Heart right ventricle (tissue), 16 donors: Measurements from ENCODE around the gene SPATC1L. TPM values are rescaled to one million over a fixed set of nuclear protein-coding genes. Genes with fewer than 3 reads are reported as not detected.

Source experiments
- ATAC-seq, 8 donors: fragments of 200-7000 bp; cut with Tn5 transposase; one replicate each; pipeline ENCODE4 v1.9.1; 2020; ENCODE audit warnings: mild to moderate bottlenecking in 8 of 8, moderate library complexity in 8 of 8, moderate number of reproducible peaks in 1 of 8
- DNase-seq, 2 donors: peaks; one replicate each; pipeline ENCODE4 v3.0.0-alpha.2; 2020
- H3K27ac ChIP-seq, 10 donors: fragments of 200-600 bp; sonication (generic) in 2 of 10; one replicate each; pipeline versions ENCODE4 v1.5.0 to v1.8.0; 2020 to 2022; ENCODE audit warnings: mild to moderate bottlenecking in 3 of 10
- H3K27me3 ChIP-seq, 7 donors: fragments of 200-600 bp; one replicate each; pipeline ENCODE4 v1.8.0; 2021 to 2022; ENCODE audit warnings: mild to moderate bottlenecking in 2 of 7
- H3K36me3 ChIP-seq, 9 donors: fragments of 200-600 bp; sonication (generic) in 1 of 9; one replicate each; pipeline versions ENCODE4 v1.5.0 to v1.8.0; 2020 to 2022; ENCODE audit warnings: mild to moderate bottlenecking in 2 of 9
- H3K4me1 ChIP-seq, 9 donors: fragments of 200-600 bp; sonication (generic) in 1 of 9; one replicate each; pipeline versions ENCODE4 v1.5.0 to v1.8.0; 2020 to 2022; ENCODE audit warnings: mild to moderate bottlenecking in 4 of 9
- H3K4me3 ChIP-seq, 10 donors: fragments of 200-600 bp; sonication (generic) in 2 of 10; one replicate each; pipeline versions ENCODE4 v1.5.0 to v1.8.0; 2020 to 2022; ENCODE audit warnings: mild to moderate bottlenecking in 7 of 10, moderate library complexity in 2 of 10
- H3K9me3 ChIP-seq, 11 donors: fragments of 200-600 bp in 10 of 11; sonication (generic) in 2 of 11; one replicate each; pipeline versions ENCODE4 v1.5.0 to v1.8.0; 2013 to 2022; ENCODE audit warnings: mild to moderate bottlenecking in 2 of 11, control low read depth in 1 of 11, moderate library complexity in 1 of 11
- CTCF ChIP-seq, 9 donors: fragments of 200-600 bp; sonication (generic) in 2 of 9; IDR thresholded peaks; one replicate each; pipeline versions ENCODE4 v1.5.0 to v1.8.0; 2021 to 2022; ENCODE audit warnings: antibody characterized with exemption in 9 of 9, mild to moderate bottlenecking in 5 of 9, moderate library complexity in 1 of 9
- WGBS, 2 donors: extraction: QIAGEN DNeasy Blood & Tissue Kit; methylation state at CpG; one replicate each; pipeline ENCODE4 v1.1.7; 2013; ENCODE audit warnings: inconsistent platforms in 1 of 2; 5-methylcytosine and 5-hydroxymethylcytosine counted together
- intact Hi-C, 10 donors: fragments of 100-400 bp; cut with DNase I; formaldehyde crosslinking; loops; one replicate each; pipeline versions ENCODE4 v1.11.1 to v1.14.2; 2022
- polyA plus RNA-seq, 2 donors: library from polyadenylated mRNA; stranded (reverse); fragments of 200-250 nt; gene quantifications; one replicate each; pipeline ENCODE4 v1.2.3, GENCODE V29; 2013
- total RNA-seq, 10 donors: library from RNA; stranded (reverse); fragmentation: NEBNext Ultra II Directional in 3 of 10; extraction: Animal tissue kit (Norgen Biotek cat#: 25700) in 3 of 10; gene quantifications; one replicate each; pipeline versions ENCODE4 v1.2.1 to v1.2.4, GENCODE V29; 2021 to 2023
- donor health status: Arrhythmogenic right ventricular cardiomyopathy.
- donor health status: ischemic (EF 13 %, LVEDD 7.1; RV severe dilation, severe dysfunction).
- donor health status: healthy with polysubstance abuse.
- donor health status: DM: no; HTN: yes; CAD: no.
- donor health status: DM: no; HTN: no; CAD: no.
- donor health status: ischemic (EF 25% LVEDD 6.9; RV normal size, moderate dysfunction).
- donor health status: ischemic (EF 25% LVEDD 5.7; RV mildly dilated, moderate dysfunction).
- donor health status: healthy.
- donor health status: DM: yes; HTN: yes; CAD: no.
- donor health status: Ischemic cardiomyopathy.
- donor health status: ischemic (EF 35%, LVEDD 5.7; RV mildly dilated, moderate dysfunction).
- donor health status: nonischemic (EF 11% LVEDD 7.7; RV severe dilation, severe dysfunction).
- donor health status: DM: yes; HTN: yes; CAD: no.
- donor health status: PGD.
- donor health status: ischemic (EF 29% LVEDD 5.4; RV normal size, mild dysfunction).
- donor health status: nonischemic (EF 23%, LVEDD 6.1; RV moderate dilation, normal function).

Gene SPATC1L
- total and polyA plus RNA-seq, 12 donors = 4.7 to 14.6 (median 8.4) TPM

GRCh38 chr21:46116776-46117585 is 67.3 kb downstream of the SPATC1L start:
- Histone ChIP-seq H3K27ac (no peak overlapping the region), H3K9me3 (peaks cover 0 to 11% (median 0%) of the 10 kb centered on the region in 11 donors), H3K27me3 (no peaks in the 10 kb centered on the region), H3K36me3 (peaks cover 14 to 100% (median 78%) of the 10 kb centered on the region in 9 donors), H3K4me3 (no peak overlapping the region), H3K4me1 (no peaks in the 10 kb centered on the region)
- DNase-seq = peak; percentile 3 to 12
- intact Hi-C loops = loop anchor here in 1 of 10 donors (10.0 kb wide), 1 partner anchor 122 kb away; no protein-coding TSS in a partner anchor
- WGBS, 2 donors = 87 to 90% methylated on average over 24 of the region's 24 CpGs
- TF ChIP-seq CTCF (IDR thresholded peaks at IDR 0.05) = no peak
- ATAC-seq = no peak

- TF ChIP-seq CTCF (IDR thresholded peaks at IDR 0.05) = no peak
- Histone ChIP-seq H3K4me1 (peaks cover 0 to under 1% (median 0%) of the 10 kb centered on the region in 9 donors), H3K27ac (no peak overlapping the region), H3K27me3 (no peaks in the 10 kb centered on the region), H3K9me3 (peaks cover 0 to 11% (median 0%) of the 10 kb centered on the region in 11 donors), H3K4me3 (no peak overlapping the region), H3K36me3 (peaks cover 14 to 97% (median 74%) of the 10 kb centered on the region in 9 donors)
- intact Hi-C loops = loop anchor here in 1 of 10 donors (10.0 kb wide), 1 partner anchor 121 kb away; no protein-coding TSS in a partner anchor
- ATAC-seq = no peak
- WGBS, 2 donors = 88 to 92% methylated on average over 20 of the region's 20 CpGs
- peak in 1 of 2 donors; percentile 3 for DNase-seq
Observed at GRCh38 chr21:46116189-46116775, 68.0 kb downstream of the SPATC1L start.

GRCh38 chr21:46115441-46116188 is 68.6 kb downstream of the SPATC1L start:
- DNase-seq (peak; percentile 1 to 8), ATAC-seq (no peak)
- Histone ChIP-seq H3K4me3 (no peak overlapping the region), H3K27me3 (no peaks in the 10 kb centered on the region), H3K27ac (no peak overlapping the region), H3K36me3 (peaks cover 14 to 97% (median 67%) of the 10 kb centered on the region in 9 donors), H3K4me1 (peaks cover 0 to 7% (median 5%) of the 10 kb centered on the region in 9 donors), H3K9me3 (peaks cover 0 to 11% (median 0%) of the 10 kb centered on the region in 11 donors)
- no peak for TF ChIP-seq CTCF (IDR thresholded peaks at IDR 0.05)
- WGBS, 2 donors = 93 to 95% methylated on average over 17 of the region's 17 CpGs
- intact Hi-C loops = loop anchor here in 1 of 10 donors (10.0 kb wide), 1 partner anchor 121 kb away; no protein-coding TSS in a partner anchor

GRCh38 chr21:46114963-46115362 is 69.3 kb downstream of the SPATC1L start:
- DNase-seq = peak in 1 of 2 donors; percentile 3
- Histone ChIP-seq H3K27me3 (no peaks in the 10 kb centered on the region), H3K27ac (peak overlapping the region in 1 of 10 donors; percentile 26), H3K4me1 (peaks cover 1 to 14% (median 8%) of the 10 kb centered on the region in 9 donors), H3K4me3 (no peak overlapping the region), H3K36me3 (peaks cover 14 to 97% (median 61%) of the 10 kb centered on the region in 9 donors), H3K9me3 (peaks cover 0 to 11% (median 0%) of the 10 kb centered on the region in 11 donors)
- intact Hi-C loops = loop anchor here in 2 of 10 donors (5.0 to 10.0 kb wide), 2 partner anchors 53 to 120 kb away; no protein-coding TSS in a partner anchor
- no peak for ATAC-seq
- 93 to 97% methylated on average over 4 of the region's 4 CpGs for WGBS, 2 donors
- TF ChIP-seq CTCF (IDR thresholded peaks at IDR 0.05) = no peak
